OCI-LY3 (cell line): ENCODE measurements around the gene TMEM240.

ENCODE experiments used
- H2AFZ ChIP-seq: fragments of 200-600, 300-600 bp; shearing (Covaris generic); 2 replicates; pipeline ENCODE4 v1.6.0; 2014; ENCODE audit warnings: antibody characterized with exemption, low read depth, low read length
- H3K27ac ChIP-seq: fragments of 200-600, 300-600 bp; sonication (generic); 2 replicates; pipeline ENCODE4 v1.5.1; 2014; ENCODE audit warnings: mild to moderate bottlenecking, low read length, moderate library complexity, mixed read lengths
- H3K27me3 ChIP-seq: fragments of 200-600, 300-600 bp; sonication (generic); 2 replicates; pipeline ENCODE4 v1.6.1; 2014; ENCODE audit warnings: low read depth, low read length, mixed read lengths
- H3K36me3 ChIP-seq: fragments of 200-600, 300-600 bp; sonication (generic); replicated peaks from 2 replicates; pipeline ENCODE3; 2014; ENCODE audit warnings: low read depth, low read length, mixed read lengths
- H3K4me1 ChIP-seq: fragments of 300-600, 200-600 bp; sonication (generic); 2 replicates; pipeline ENCODE4 v1.6.1; 2014; ENCODE audit warnings: low read length, mixed read lengths
- H3K4me2 ChIP-seq: fragments of 200-600, 300-600 bp; sonication (generic); 2 replicates; pipeline ENCODE4 v1.6.1; 2014; ENCODE audit warnings: low read length, mixed read lengths
- H3K4me3 ChIP-seq: fragments of 300-600, 200-600 bp; sonication (generic); 2 replicates; pipeline ENCODE4 v1.5.1; 2014; ENCODE audit warnings: antibody characterized with exemption, mild to moderate bottlenecking, low read length, moderate library complexity
- H3K79me2 ChIP-seq: fragments of 300-600, 200-600 bp; shearing (Covaris generic); 2 replicates; pipeline ENCODE4 v1.6.1; 2014; ENCODE audit warnings: mild to moderate bottlenecking, low read length, mixed read lengths
- H3K9ac ChIP-seq: fragments of 300-600, 200-600 bp; shearing (Covaris generic); 2 replicates; pipeline ENCODE4 v1.6.0; 2014; ENCODE audit warnings: mild to moderate bottlenecking, low read length, moderate library complexity
- H3K9me3 ChIP-seq: fragments of 200-600, 300-600 bp; shearing (Covaris generic); 2 replicates; pipeline ENCODE4 v1.6.1; 2014; ENCODE audit warnings: low read length, mixed read lengths; ENCODE audit not compliant: insufficient read depth
- H4K20me1 ChIP-seq: fragments of 200-600, 300-600 bp; sonication (generic); 2 replicates; pipeline ENCODE4 v1.6.1; 2016; ENCODE audit warnings: low read length, mixed read lengths; ENCODE audit not compliant: insufficient read depth
- CTCF ChIP-seq: fragments of 200-600, 300-600 bp; sonication (generic); IDR thresholded peaks from 2 replicates; pipeline ENCODE4 v1.5.1; 2014; ENCODE audit warnings: antibody characterized with exemption, low read length, low read depth
- EZH2phosphoT487 ChIP-seq: fragments of 200-600 bp; shearing (Covaris generic); IDR thresholded peaks from 2 replicates; pipeline ENCODE4 v1.6.1; 2018; ENCODE audit warnings: antibody characterized with exemption, mixed run types, low read depth

TMEM240 gene

GRCh38 chr1:1544544-1544943 is 4.1 kb upstream of the TMEM240 start:
- Histone ChIP-seq H3K27me3 (no peaks in the 10 kb centered on the region), H3K79me2 (no peaks in the 10 kb centered on the region), H3K4me1 (no peaks in the 10 kb centered on the region), H2AFZ (no peak overlapping the region), H3K36me3 (no peaks in the 10 kb centered on the region), H4K20me1 (no peaks in the 10 kb centered on the region), H3K27ac (no peak overlapping the region), H3K9ac (no peak overlapping the region), H3K4me2 (no peak overlapping the region), H3K4me3 (no peak overlapping the region), H3K9me3 (no peaks in the 10 kb centered on the region)
- TF ChIP-seq CTCF = no peak
- no peak for TF ChIP-seq EZH2phosphoT487

GRCh38 chr1:1543706-1544099 is 3.3 kb upstream of the TMEM240 start:
- no peak overlapping the region for H3K9ac ChIP-seq
- no peaks in the 10 kb centered on the region for H3K79me2 ChIP-seq
- H3K4me3 ChIP-seq = no peak overlapping the region
- H2AFZ ChIP-seq = no peak overlapping the region
- H3K4me1 ChIP-seq = no peaks in the 10 kb centered on the region
- H4K20me1 ChIP-seq = no peaks in the 10 kb centered on the region
- no peaks in the 10 kb centered on the region for H3K27me3 ChIP-seq
- no peak overlapping the region for H3K4me2 ChIP-seq
- TF ChIP-seq EZH2phosphoT487 (no peak), CTCF (no peak)
- H3K36me3 ChIP-seq = no peaks in the 10 kb centered on the region
- H3K9me3 ChIP-seq = no peaks in the 10 kb centered on the region
- H3K27ac ChIP-seq = no peak overlapping the region

- Histone ChIP-seq H3K27ac (no peak overlapping the region), H3K4me3 (no peak overlapping the region)
Observed at GRCh38 chr1:1542766-1543705, 2.6 kb upstream of the TMEM240 start.

More at GRCh38 chr1:1542766-1543705, 2.6 kb upstream of the TMEM240 start:
- no peaks in the 10 kb centered on the region for H3K9me3 ChIP-seq
- TF ChIP-seq EZH2phosphoT487 (no peak), CTCF (no peak)
- H3K9ac ChIP-seq = no peak overlapping the region
- H3K36me3 ChIP-seq = no peaks in the 10 kb centered on the region
- H3K79me2 ChIP-seq = no peaks in the 10 kb centered on the region
- no peak overlapping the region for H3K4me2 ChIP-seq
- no peaks in the 10 kb centered on the region for H3K27me3 ChIP-seq
- H4K20me1 ChIP-seq = no peaks in the 10 kb centered on the region
- H3K4me1 ChIP-seq = no peaks in the 10 kb centered on the region
- H2AFZ ChIP-seq = no peak overlapping the region
